Heart left ventricle (tissue), 16 donors: ENCODE results near the gene BCAS1. TPM values are rescaled to one million over a fixed set of nuclear protein-coding genes. Genes with fewer than 3 reads are reported as not detected.

Experiments used
- ATAC-seq, 4 donors: fragments of 200-7000 bp; cut with Tn5 transposase; one replicate each; pipeline ENCODE4 v1.9.1; 2020 to 2022; ENCODE audit warnings: moderate library complexity in 4 of 4, mild to moderate bottlenecking in 3 of 4, moderate number of reproducible peaks in 1 of 4
- DNase-seq, 5 donors: peaks; one replicate each; pipeline ENCODE4 v3.0.0-alpha.2; 2020
- H3K27ac ChIP-seq, 12 donors: fragments of 200-600 bp; sonication (generic) in 4 of 12; one replicate each; pipeline versions ENCODE4 v1.5.0 to v1.8.0; 2016 to 2022; ENCODE audit warnings: mild to moderate bottlenecking in 2 of 12
- H3K27me3 ChIP-seq, 9 donors: fragments of 200-600 bp; sonication (generic) in 2 of 9; one replicate each; pipeline versions ENCODE4 v1.5.1 to v1.8.0; 2016 to 2022; ENCODE audit warnings: mild to moderate bottlenecking in 3 of 9
- H3K36me3 ChIP-seq, 9 donors: fragments of 200-600 bp; sonication (generic) in 2 of 9; one replicate each; pipeline versions ENCODE4 v1.5.0 to v1.8.0; 2018 to 2022; ENCODE audit warnings: mild to moderate bottlenecking in 2 of 9
- H3K4me1 ChIP-seq, 12 donors: fragments of 200-600 bp; sonication (generic) in 4 of 12; one replicate each; pipeline versions ENCODE4 v1.5.0 to v1.8.0; 2016 to 2022; ENCODE audit warnings: mild to moderate bottlenecking in 3 of 12
- H3K4me3 ChIP-seq, 12 donors: fragments of 200-600 bp; sonication (generic) in 4 of 12; one replicate each; pipeline versions ENCODE4 v1.5.0 to v1.8.0; 2017 to 2022; ENCODE audit warnings: mild to moderate bottlenecking in 9 of 12, moderate library complexity in 4 of 12
- H3K9me3 ChIP-seq, 12 donors: fragments of 200-600 bp; sonication (generic) in 4 of 12; one replicate each; pipeline versions ENCODE4 v1.5.0 to v1.8.0; 2016 to 2022; ENCODE audit warnings: mild to moderate bottlenecking in 1 of 12
- CTCF ChIP-seq, 12 donors: fragments of 200-600 bp; sonication (generic) in 4 of 12; IDR thresholded peaks; one replicate each; pipeline versions ENCODE4 v1.5.0 to v1.8.0; 2018 to 2022; ENCODE audit warnings: antibody characterized with exemption in 12 of 12, mild to moderate bottlenecking in 5 of 12
- POLR2A ChIP-seq, 2 donors: fragments of 450-650 bp; IDR thresholded peaks; one replicate each; pipeline ENCODE4 v1.6.1; 2017; ENCODE audit warnings: antibody characterized with exemption in 2 of 2, mild to moderate bottlenecking in 2 of 2, moderate library complexity in 2 of 2
- WGBS, 4 donors: extraction: QIAGEN DNeasy Blood & Tissue Kit in 2 of 4; methylation state at CpG; one replicate each; pipeline versions ENCODE4 v1.1.5 to v1.1.7; 2013 to 2018; 5-methylcytosine and 5-hydroxymethylcytosine counted together
- intact Hi-C, 10 donors: fragments of 100-400 bp; cut with DNase I; formaldehyde crosslinking; loops; one replicate each; pipeline versions ENCODE4 v1.11.1 to v1.14.2; 2022
- polyA plus RNA-seq, 2 donors: library from polyadenylated mRNA; stranded (reverse); fragments of 200-250 nt; gene quantifications; one replicate each; pipeline ENCODE4 v1.2.3, GENCODE V29; 2013
- total RNA-seq, 9 donors: library from RNA; depleted of rRNA in 2 of 9; stranded (reverse); fragments of >200 nt in 2 of 9; fragmentation: NEBNext Ultra II Directional in 3 of 9; extraction: Animal tissue kit (Norgen Biotek cat#: 25700) in 3 of 9; gene quantifications; one replicate each; pipeline versions ENCODE4 v1.1.0 to v1.2.4, GENCODE V29; 2016 to 2023
- donor health status: ischemic (EF 13 %, LVEDD 7.1; RV severe dilation, severe dysfunction).
- donor health status: healthy with polysubstance abuse.
- donor health status: DM: no; HTN: yes; CAD: no.
- donor health status: DM: no; HTN: no; CAD: no.
- donor health status: ischemic (EF 25% LVEDD 6.9; RV normal size, moderate dysfunction).
- donor health status: ischemic (EF 25% LVEDD 5.7; RV mildly dilated, moderate dysfunction).
- donor health status: healthy.
- donor health status: DM: yes; HTN: yes; CAD: no.
- donor health status: ischemic (EF 35%, LVEDD 5.7; RV mildly dilated, moderate dysfunction).
- donor health status: nonischemic (EF 11% LVEDD 7.7; RV severe dilation, severe dysfunction).
- donor health status: DM: yes; HTN: yes; CAD: no.
- donor health status: PGD.
- donor health status: ischemic (EF 29% LVEDD 5.4; RV normal size, mild dysfunction).
- donor health status: nonischemic (EF 23%, LVEDD 6.1; RV moderate dilation, normal function).

BCAS1 gene
- total and polyA plus RNA-seq, 11 donors: not detected

GRCh38 chr20:54005524-54005923 lies 64.9 kb downstream of the BCAS1 start:
- TF ChIP-seq POLR2A (IDR thresholded peaks at IDR 0.05) (no peak), CTCF (IDR thresholded peaks at IDR 0.05) (no peak)
- Histone ChIP-seq H3K27me3 (no peaks in the 10 kb centered on the region), H3K27ac (no peak overlapping the region), H3K4me1 (no peaks in the 10 kb centered on the region), H3K9me3 (peaks cover 0 to 23% (median 12%) of the 10 kb centered on the region in 12 donors), H3K4me3 (no peak overlapping the region), H3K36me3 (no peaks in the 10 kb centered on the region)
- no peak for ATAC-seq
- DNase-seq: no peak
- intact Hi-C loops: no loop called here
- WGBS, 4 donors: 87 to 91% (median 89%) methylated on average over 4 of the region's 4 CpGs

GRCh38 chr20:54004445-54004844 lies 65.9 kb downstream of the BCAS1 start:
- Histone ChIP-seq H3K4me3 (no peak overlapping the region), H3K36me3 (no peaks in the 10 kb centered on the region), H3K27ac (no peak overlapping the region), H3K4me1 (no peaks in the 10 kb centered on the region), H3K9me3 (peaks cover 0 to 34% (median 12%) of the 10 kb centered on the region in 12 donors), H3K27me3 (no peaks in the 10 kb centered on the region)
- intact Hi-C loops: no loop called here
- DNase-seq: no peak
- TF ChIP-seq CTCF (IDR thresholded peaks at IDR 0.05) (no peak), POLR2A (IDR thresholded peaks at IDR 0.05) (no peak)
- no peak for ATAC-seq

GRCh38 chr20:54002741-54003140 lies 67.7 kb downstream of the BCAS1 start:
- DNase-seq: no peak
- H3K36me3 ChIP-seq: no peaks in the 10 kb centered on the region
- H3K4me3 ChIP-seq: no peak overlapping the region
- H3K4me1 ChIP-seq: no peaks in the 10 kb centered on the region
- TF ChIP-seq CTCF (IDR thresholded peaks at IDR 0.05) (no peak), POLR2A (IDR thresholded peaks at IDR 0.05) (no peak)
- no peaks in the 10 kb centered on the region for H3K27me3 ChIP-seq
- 73 to 84% (median 77%) methylated on average over 3 of the region's 3 CpGs for WGBS, 4 donors
- H3K27ac ChIP-seq: no peak overlapping the region
- no peak for ATAC-seq
- H3K9me3 ChIP-seq: peaks cover 0 to 35% (median 12%) of the 10 kb centered on the region in 12 donors
- intact Hi-C loops: no loop called here

- intact Hi-C loops: no loop called here
- no peak for DNase-seq
- 69 to 79% (median 74%) methylated on average over 2 of the region's 2 CpGs for WGBS, 4 donors
- Histone ChIP-seq H3K4me3 (no peak overlapping the region), H3K27ac (no peak overlapping the region), H3K9me3 (peaks cover 0 to 35% (median 12%) of the 10 kb centered on the region in 12 donors), H3K36me3 (no peaks in the 10 kb centered on the region), H3K27me3 (no peaks in the 10 kb centered on the region), H3K4me1 (no peaks in the 10 kb centered on the region)
- TF ChIP-seq POLR2A (IDR thresholded peaks at IDR 0.05) (no peak), CTCF (IDR thresholded peaks at IDR 0.05) (no peak)
- no peak for ATAC-seq
These were observed 68.3 kb downstream of the BCAS1 start for GRCh38 chr20:54002056-54002575.
